IMR-90 (cell line): ENCODE results near the gene ZNF232. TPM values are rescaled to one million over a fixed set of nuclear protein-coding genes. Genes with fewer than 3 reads are reported as not detected.
"Not testable (repeated sequence)": the region's sequence is repeated elsewhere in the genome, so short reads cannot be mapped to it uniquely, and the experiment has no call there.

ENCODE experiments used
- ATAC-seq: fragments of 200-7000 bp; cut with Tn5 transposase; 2 replicates; pipeline ENCODE4 v1.9.1; 2020; ENCODE audit warnings: low read depth, mild to moderate bottlenecking, moderate library complexity
- BruUV-seq: library from RNA; stranded (reverse); fragments of 400-500 nt; replicated peaks from 2 replicates; lab custom pipeline; 2021; lab: Mats Ljungman, UMichigan
- CTCF ChIA-PET: fragments of 300-600 bp; formaldehyde crosslinking; extraction: SDS; loops from one replicate; lab custom pipeline; 2021; ENCODE audit warnings: antibody characterized with exemption; lab: Yijun Ruan, JAX
- POLR2A ChIA-PET: fragments of 300-600 bp; sonication (Branson Sonifier 250); formaldehyde crosslinking; loops from one replicate; lab custom pipeline; 2022; ENCODE audit warnings: antibody characterized with exemption; ENCODE audit not compliant: unreplicated experiment; lab: Charles Lee
- DNase-seq: peaks from one replicate; pipeline ENCODE4 v3.0.0; 2013
- H2AFZ ChIP-seq: replicated peaks from 2 replicates; pipeline ENCODE3; 2013; ENCODE audit warnings: low read length, mild to moderate bottlenecking; ENCODE audit not compliant: poor library complexity
- H2AK5ac ChIP-seq: 2 replicates; pipeline ENCODE4 v1.6.1; 2013; ENCODE audit warnings: low read depth, low read length, inconsistent platforms
- H2AK9ac ChIP-seq: replicated peaks from 2 replicates; pipeline ENCODE3; 2013; ENCODE audit warnings: mild to moderate bottlenecking, low read depth, low read length, moderate library complexity; ENCODE audit not compliant: poor library complexity
- H2BK120ac ChIP-seq: 2 replicates; pipeline ENCODE4 v1.6.1; 2013; ENCODE audit warnings: low read depth, low read length, inconsistent platforms
- H2BK15ac ChIP-seq: 3 replicates; pipeline ENCODE4 v1.6.1; 2013; ENCODE audit warnings: low read depth, low read length, inconsistent platforms
- H2BK20ac ChIP-seq: 2 replicates; pipeline ENCODE4 v1.6.1; 2013; ENCODE audit warnings: low read depth, mild to moderate bottlenecking, inconsistent platforms, low read length, moderate library complexity
- H2BK5ac ChIP-seq: 2 replicates; pipeline ENCODE4 v1.6.1; 2013; ENCODE audit warnings: mild to moderate bottlenecking, low read depth, low read length, inconsistent platforms; ENCODE audit not compliant: poor library complexity, severe bottlenecking
- H3K14ac ChIP-seq: replicated peaks from 2 replicates; pipeline ENCODE4 v1.6.1; 2013; ENCODE audit warnings: low read depth, low read length, inconsistent platforms
- H3K18ac ChIP-seq: 2 replicates; pipeline ENCODE4 v1.6.1; 2013; ENCODE audit warnings: low read depth, low read length, control low read depth
- H3K23ac ChIP-seq: 2 replicates; pipeline ENCODE4 v1.6.1; 2013; ENCODE audit warnings: low read depth, low read length, inconsistent platforms
- H3K27ac ChIP-seq: 2 replicates; pipeline ENCODE4 v1.5.1; 2013; ENCODE audit warnings: mild to moderate bottlenecking, control low read depth, low read length; ENCODE audit not compliant: insufficient read depth
- H3K27me3 ChIP-seq: 2 replicates; pipeline ENCODE4 v1.6.1; 2013; ENCODE audit warnings: low read length; ENCODE audit not compliant: control insufficient read depth, insufficient read depth
- H3K36me3 ChIP-seq: 2 replicates; pipeline ENCODE4 v1.6.1; 2013; ENCODE audit warnings: low read length, mixed read lengths; ENCODE audit not compliant: control insufficient read depth, insufficient read depth
- H3K4ac ChIP-seq: 2 replicates; pipeline ENCODE4 v1.6.1; 2013; ENCODE audit warnings: low read depth, low read length, inconsistent platforms
- H3K4me1 ChIP-seq: 2 replicates; pipeline ENCODE4 v1.6.1; 2013; ENCODE audit warnings: low read length, mixed read lengths; ENCODE audit not compliant: control insufficient read depth, insufficient read depth
- H3K4me2 ChIP-seq: 2 replicates; pipeline ENCODE4 v1.6.1; 2013; ENCODE audit warnings: low read depth, mild to moderate bottlenecking, control low read depth, low read length, moderate library complexity
- H3K4me3 ChIP-seq: 2 replicates; pipeline ENCODE4 v1.5.1; 2013; ENCODE audit warnings: low read depth, mild to moderate bottlenecking, control low read depth, low read length, moderate library complexity; ENCODE audit not compliant: insufficient read depth
- H3K56ac ChIP-seq: 2 replicates; pipeline ENCODE4 v1.6.1; 2013; ENCODE audit warnings: low read length, inconsistent platforms; ENCODE audit not compliant: insufficient read depth; ENCODE audit errors: extremely low read depth
- H3K79me1 ChIP-seq, 2 experiments: 2 replicates each; pipeline ENCODE4 v1.6.1; 2013; ENCODE audit warnings: low read length in 2 of 2, inconsistent platforms in 1 of 2, low read depth in 1 of 2
- H3K9ac ChIP-seq: 2 replicates; pipeline ENCODE4 v1.6.1; 2013; ENCODE audit warnings: low read depth, low read length, control low read depth
- H3K9me1 ChIP-seq: 2 replicates; pipeline ENCODE4 v1.6.1; 2013; ENCODE audit warnings: low read length, inconsistent platforms; ENCODE audit not compliant: insufficient read depth
- H3K9me3 ChIP-seq: 2 replicates; pipeline ENCODE4 v1.6.1; 2013; ENCODE audit warnings: low read length; ENCODE audit not compliant: control insufficient read depth, insufficient read depth
- H4K20me1 ChIP-seq: 2 replicates; pipeline ENCODE4 v1.6.1; 2013; ENCODE audit warnings: low read length, inconsistent platforms; ENCODE audit not compliant: insufficient read depth
- H4K5ac ChIP-seq: 2 replicates; pipeline ENCODE4 v1.6.1; 2013; ENCODE audit warnings: mild to moderate bottlenecking, low read depth, low read length, control low read depth
- H4K8ac ChIP-seq, 2 experiments: 2 replicates each; pipeline ENCODE4 v1.6.1; 2013; ENCODE audit warnings: low read depth in 2 of 2, low read length in 2 of 2, control low read depth in 1 of 2, inconsistent platforms in 1 of 2
- H4K91ac ChIP-seq: 2 replicates; pipeline ENCODE4 v1.6.1; 2013; ENCODE audit warnings: low read depth, low read length, inconsistent platforms; ENCODE audit not compliant: insufficient read depth
- WGBS, 2 experiments: methylation state at CpG; one replicate each; pipeline versions ENCODE4 v1.1.5 to v1.1.7; 2013; ENCODE audit warnings: missing lambda C conversion rate in 2 of 2; ENCODE audit not compliant: insufficient read length in 1 of 2; ENCODE audit errors: extremely low coverage in 2 of 2; 5-methylcytosine and 5-hydroxymethylcytosine counted together
- dilution Hi-C: fragments of 300-500 bp; cut with HindIII; formaldehyde crosslinking; loops from one replicate; pipeline ENCODE4 v1.14.3; 2018; ENCODE audit warnings: low sequenced_read_pairs; ENCODE audit not compliant: unreplicated experiment
- in situ Hi-C: fragments of 300-500 bp; cut with MboI; formaldehyde crosslinking; loops from 3 replicates; pipeline ENCODE4 v1.14.3; 2019; ENCODE audit warnings: low sequenced_read_pairs, inconsistent platforms, mixed read lengths
- intact Hi-C: fragments of 100-400 bp; cut with micrococcal nuclease; formaldehyde crosslinking; loops from 2 replicates; pipeline ENCODE4 v1.10.0; 2022
- polyA plus RNA-seq, 3 experiments: library from polyadenylated mRNA; depleted of rRNA; stranded (reverse); fragments of >200 nt; gene quantifications; 2 replicates each; pipeline ENCODE4 v1.2.3, GENCODE V29; 2012; ENCODE audit warnings: low replicate concordance in 1 of 3
- total RNA-seq: library from RNA; depleted of rRNA; stranded (reverse); fragments of >200 nt; gene quantifications from 2 replicates; pipeline ENCODE4 v1.2.3, GENCODE V29; 2012

Gene ZNF232
- total and polyA plus RNA-seq, 2 of the 4 experiments (the other 2 are of a cell fraction): 3.2 to 6.5 TPM

DNA sequence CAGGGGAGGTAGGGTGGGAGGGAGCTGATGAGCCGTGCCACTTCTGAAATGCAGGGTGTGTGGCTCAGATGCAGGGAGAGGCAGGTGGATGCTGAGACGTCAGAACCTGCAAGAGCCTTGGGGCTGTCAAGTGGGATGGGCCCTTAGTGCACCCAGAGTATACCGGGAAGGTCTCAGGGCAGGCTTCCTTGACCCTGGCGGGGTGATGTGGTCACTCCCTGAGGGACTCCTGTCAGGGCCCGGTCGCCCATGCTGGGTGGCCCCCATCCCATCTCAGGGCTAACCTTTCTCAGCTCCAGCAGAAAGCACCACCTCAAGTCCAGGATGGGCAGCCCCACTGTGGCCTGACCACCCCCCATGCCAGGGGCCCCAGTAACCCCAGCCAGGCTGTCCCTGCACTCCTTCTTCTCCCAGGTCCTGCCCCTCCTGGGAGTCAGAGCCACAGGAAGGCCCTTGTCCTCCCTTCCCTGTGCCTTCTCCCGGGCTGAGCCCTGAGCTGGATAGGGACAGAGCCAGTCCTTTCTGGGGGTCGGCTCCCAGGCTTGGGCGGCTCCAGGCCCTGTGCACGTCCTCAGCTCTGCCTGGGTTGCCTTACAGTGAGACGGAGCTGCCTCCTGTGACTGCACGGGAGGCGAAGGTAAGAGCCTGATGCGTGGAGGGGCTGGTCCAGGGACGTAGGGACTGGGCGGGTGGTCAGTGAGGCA lies 20.3 kb upstream of the ZNF232 start:
- dilution Hi-C loops, BruUV-seq, H4K8ac ChIP-seq, H3K4me2 ChIP-seq, H4K91ac ChIP-seq, H3K56ac ChIP-seq, H3K9me1 ChIP-seq, CTCF ChIA-PET, H3K9ac ChIP-seq, H2BK5ac ChIP-seq, H4K5ac ChIP-seq, in situ Hi-C loops, POLR2A ChIA-PET, H2BK15ac ChIP-seq, H3K27ac ChIP-seq, DNase-seq, H3K4me1 ChIP-seq, H2AK9ac ChIP-seq, H3K23ac ChIP-seq, H3K79me1 ChIP-seq, H2AFZ ChIP-seq, H3K9me3 ChIP-seq, H3K18ac ChIP-seq, H4K20me1 ChIP-seq, intact Hi-C loops, ATAC-seq, H3K14ac ChIP-seq, H3K4ac ChIP-seq, H3K36me3 ChIP-seq, H3K4me3 ChIP-seq, H2BK20ac ChIP-seq, H2BK120ac ChIP-seq, H2AK5ac ChIP-seq: not testable (repeated sequence)
- peaks cover 13% of the 10 kb centered on the region for H3K27me3 ChIP-seq
- WGBS, 2 experiments: 44% methylated on average over 5 of the region's 16 CpGs; no CpG with 5 or more reads in 1 of the 2 experiments
